Fibroblast of lung (primary cell): ENCODE results near the gene PAGE2B. TPM values are rescaled to one million over a fixed set of nuclear protein-coding genes. Genes with fewer than 3 reads are reported as not detected.
"Not testable (repeated sequence)": the region's sequence is repeated elsewhere in the genome, so short reads cannot be mapped to it uniquely, and the experiment has no call there.

ENCODE experiments used
- DNase-seq, 2 donors: peaks; one replicate each; pipeline versions ENCODE4 v3.0.0 to v3.0.0-alpha.2; 2010; ENCODE audit warnings: low read depth in 2 of 2
- H2AFZ ChIP-seq: 2 replicates; pipeline ENCODE4 v1.5.1; 2012; ENCODE audit warnings: low read length, control low read depth, inconsistent platforms
- H3K27ac ChIP-seq: 2 replicates; pipeline ENCODE4 v1.5.1; 2011; ENCODE audit warnings: low read length, control low read depth; ENCODE audit not compliant: insufficient read depth
- H3K27me3 ChIP-seq: 2 replicates; pipeline ENCODE4 v1.5.1; 2011; ENCODE audit warnings: mild to moderate bottlenecking, low read length; ENCODE audit not compliant: control insufficient read depth, insufficient read depth
- H3K36me3 ChIP-seq: 2 replicates; pipeline ENCODE4 v1.5.1; 2011; ENCODE audit warnings: low read length; ENCODE audit not compliant: control insufficient read depth, insufficient read depth
- H3K4me1 ChIP-seq: 2 replicates; pipeline ENCODE4 v1.5.1; 2011; ENCODE audit warnings: low read length; ENCODE audit not compliant: control insufficient read depth, insufficient read depth; ENCODE audit errors: extremely low read depth
- H3K4me2 ChIP-seq: 2 replicates; pipeline ENCODE4 v1.5.1; 2011; ENCODE audit warnings: low read length, control low read depth; ENCODE audit not compliant: insufficient read depth; ENCODE audit errors: extremely low read depth
- H3K4me3 ChIP-seq, 4 experiments: fragments of 200-600 bp in 1 of 4; sonication (generic) in 1 of 4; replicated peaks in 1 of 4; 2 replicates each; pipeline ENCODE4 v1.5.1; 2011 to 2016; ENCODE audit warnings: low read length in 4 of 4, low read depth in 3 of 4, mild to moderate bottlenecking in 3 of 4, control low read depth in 2 of 4, inconsistent platforms in 1 of 4, mixed read lengths in 1 of 4; ENCODE audit not compliant: insufficient read depth in 1 of 4; ENCODE audit errors: control extremely low read depth in 1 of 4
- H3K79me2 ChIP-seq: 2 replicates; pipeline ENCODE4 v1.5.1; 2012; ENCODE audit warnings: mild to moderate bottlenecking, low read length, inconsistent platforms; ENCODE audit not compliant: control insufficient read depth, insufficient read depth
- H3K9ac ChIP-seq: 2 replicates; pipeline ENCODE4 v1.5.1; 2011; ENCODE audit warnings: mild to moderate bottlenecking, low read length, control low read depth; ENCODE audit not compliant: insufficient read depth
- H3K9me3 ChIP-seq: 2 replicates; pipeline ENCODE4 v1.5.1; 2012; ENCODE audit warnings: low read depth, low read length; ENCODE audit not compliant: control insufficient read depth, insufficient read depth
- H4K20me1 ChIP-seq: 2 replicates; pipeline ENCODE4 v1.5.1; 2011; ENCODE audit warnings: low read length; ENCODE audit not compliant: control insufficient read depth, insufficient read depth; ENCODE audit errors: extremely low read depth
- EZH2 ChIP-seq: IDR thresholded peaks from 2 replicates; pipeline ENCODE4 v1.5.1; 2012; ENCODE audit warnings: low read length, control low read depth, mild to moderate bottlenecking; ENCODE audit errors: missing control alignments
- polyA plus RNA-seq, 2 donors: library from polyadenylated mRNA; depleted of rRNA in 1 of 2; stranded (reverse) in 1 of 2; unstranded in 1 of 2; fragments of >200 nt; gene quantifications; 2 replicates each; pipeline ENCODE4 v1.2.1, GENCODE V29; 2011 to 2012; ENCODE audit warnings: missing spikeins in 1 of 2
- total RNA-seq: library from RNA; depleted of rRNA; stranded (reverse); fragments of >200 nt; gene quantifications from 2 replicates; pipeline ENCODE4 v1.2.1, GENCODE V29; 2014
- TF ChIP-seq, protein P1 (sequence below), 2 donors: IDR thresholded peaks in 1 of 2; conservative IDR thresholded peaks in 1 of 2; 1 replicate in 1 of 2; 2 replicates in 1 of 2; pipeline ENCODE4 v1.5.1; 2011 to 2012; ENCODE audit warnings: low read length in 2 of 2, control low read depth in 1 of 2, inconsistent platforms in 1 of 2, low read depth in 1 of 2, mild to moderate bottlenecking in 1 of 2

Gene PAGE2B
- total and polyA plus RNA-seq, 2 donors (not counting 1 experiment from before 2014, with no cell fraction given): not detected

DNA sequence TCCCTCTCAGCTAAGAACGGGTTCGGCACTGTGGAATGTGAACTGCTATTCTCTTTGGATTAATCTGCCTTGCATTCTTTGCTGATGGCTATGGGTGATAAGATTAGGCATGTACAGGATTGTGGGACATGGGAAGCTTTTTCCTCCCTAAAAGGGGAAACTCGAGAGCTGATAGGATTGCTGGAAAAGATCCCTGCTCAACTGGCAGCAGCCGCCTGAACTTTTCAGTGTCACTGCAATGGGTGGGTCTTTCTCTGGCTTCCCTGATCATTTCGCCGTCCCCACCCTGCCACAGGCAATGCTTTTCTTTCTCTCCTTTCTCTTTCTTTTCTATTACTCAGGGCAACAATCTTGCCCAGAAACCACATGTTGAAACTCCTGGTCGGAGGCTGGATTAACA is 34.5 kb downstream of the PAGE2B start:
- Histone ChIP-seq H3K9ac (no peak overlapping the region), H3K9me3 (no peaks in the 10 kb centered on the region), H3K36me3 (no peaks in the 10 kb centered on the region), H3K27me3 (no peaks in the 10 kb centered on the region), H3K4me3 (no peak overlapping the region), H3K79me2 (no peaks in the 10 kb centered on the region), H3K27ac (no peak overlapping the region), H2AFZ (no peak overlapping the region), H3K4me2 (no peak overlapping the region), H3K4me1 (no peaks in the 10 kb centered on the region), H4K20me1 (no peaks in the 10 kb centered on the region)
- TF ChIP-seq, protein P1, sequence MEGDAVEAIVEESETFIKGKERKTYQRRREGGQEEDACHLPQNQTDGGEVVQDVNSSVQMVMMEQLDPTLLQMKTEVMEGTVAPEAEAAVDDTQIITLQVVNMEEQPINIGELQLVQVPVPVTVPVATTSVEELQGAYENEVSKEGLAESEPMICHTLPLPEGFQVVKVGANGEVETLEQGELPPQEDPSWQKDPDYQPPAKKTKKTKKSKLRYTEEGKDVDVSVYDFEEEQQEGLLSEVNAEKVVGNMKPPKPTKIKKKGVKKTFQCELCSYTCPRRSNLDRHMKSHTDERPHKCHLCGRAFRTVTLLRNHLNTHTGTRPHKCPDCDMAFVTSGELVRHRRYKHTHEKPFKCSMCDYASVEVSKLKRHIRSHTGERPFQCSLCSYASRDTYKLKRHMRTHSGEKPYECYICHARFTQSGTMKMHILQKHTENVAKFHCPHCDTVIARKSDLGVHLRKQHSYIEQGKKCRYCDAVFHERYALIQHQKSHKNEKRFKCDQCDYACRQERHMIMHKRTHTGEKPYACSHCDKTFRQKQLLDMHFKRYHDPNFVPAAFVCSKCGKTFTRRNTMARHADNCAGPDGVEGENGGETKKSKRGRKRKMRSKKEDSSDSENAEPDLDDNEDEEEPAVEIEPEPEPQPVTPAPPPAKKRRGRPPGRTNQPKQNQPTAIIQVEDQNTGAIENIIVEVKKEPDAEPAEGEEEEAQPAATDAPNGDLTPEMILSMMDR (conservative IDR thresholded peaks at IDR 0.05 in 1 of 2, IDR thresholded peaks at IDR 0.05 in 1 of 2; ENCODE audit: low read depth in 1 of 2, low read length in 2 of 2): no peak
- TF ChIP-seq EZH2: no peak
- DNase-seq: no peak

DNA sequence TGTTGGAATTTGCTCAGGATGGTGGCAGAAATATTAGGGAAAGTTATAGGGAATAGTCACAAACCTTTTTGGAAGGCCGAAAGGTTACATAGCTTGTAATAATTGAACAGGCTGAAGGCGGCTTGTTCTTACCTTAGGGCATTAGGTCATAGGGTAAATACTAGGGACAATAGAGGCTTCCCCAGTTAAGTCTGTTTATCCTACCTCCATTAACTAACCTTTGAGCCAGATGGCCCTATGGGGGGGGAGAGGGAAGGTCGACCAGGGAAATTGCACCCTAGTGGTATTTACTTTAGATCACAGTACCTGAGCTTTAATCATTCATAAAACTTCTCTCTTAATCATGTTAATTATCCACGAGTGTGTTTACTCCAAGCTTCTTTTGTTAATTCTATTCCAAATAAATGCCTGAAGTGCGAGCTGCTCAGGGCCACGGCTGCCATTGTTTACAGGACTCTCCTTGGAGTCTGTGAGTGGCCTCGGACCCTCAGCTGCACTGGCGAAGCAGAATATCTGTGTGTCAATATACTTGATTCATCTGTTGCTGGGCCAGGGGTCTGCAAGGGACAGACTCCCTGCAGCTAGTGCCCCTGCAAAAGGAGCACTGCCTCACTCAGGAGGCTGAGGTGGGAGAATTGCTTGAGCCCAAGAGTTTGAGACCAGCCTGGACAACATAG is 36.9 kb downstream of the PAGE2B start:
- H3K4me1 ChIP-seq: no peaks in the 10 kb centered on the region
- no peak overlapping the region for H3K9ac ChIP-seq
- no peaks in the 10 kb centered on the region for H4K20me1 ChIP-seq
- no peaks in the 10 kb centered on the region for H3K9me3 ChIP-seq
- no peak overlapping the region for H2AFZ ChIP-seq
- DNase-seq: no peak
- H3K79me2 ChIP-seq: no peaks in the 10 kb centered on the region
- no peaks in the 10 kb centered on the region for H3K36me3 ChIP-seq
- no peak overlapping the region for H3K4me2 ChIP-seq
- no peak overlapping the region for H3K4me3 ChIP-seq
- no peaks in the 10 kb centered on the region for H3K27me3 ChIP-seq
- no peak for TF ChIP-seq EZH2
- TF ChIP-seq, protein P1 (conservative IDR thresholded peaks at IDR 0.05 in 1 of 2, IDR thresholded peaks at IDR 0.05 in 1 of 2; ENCODE audit: low read depth in 1 of 2, low read length in 2 of 2): no peak
- H3K27ac ChIP-seq: no peak overlapping the region

DNA sequence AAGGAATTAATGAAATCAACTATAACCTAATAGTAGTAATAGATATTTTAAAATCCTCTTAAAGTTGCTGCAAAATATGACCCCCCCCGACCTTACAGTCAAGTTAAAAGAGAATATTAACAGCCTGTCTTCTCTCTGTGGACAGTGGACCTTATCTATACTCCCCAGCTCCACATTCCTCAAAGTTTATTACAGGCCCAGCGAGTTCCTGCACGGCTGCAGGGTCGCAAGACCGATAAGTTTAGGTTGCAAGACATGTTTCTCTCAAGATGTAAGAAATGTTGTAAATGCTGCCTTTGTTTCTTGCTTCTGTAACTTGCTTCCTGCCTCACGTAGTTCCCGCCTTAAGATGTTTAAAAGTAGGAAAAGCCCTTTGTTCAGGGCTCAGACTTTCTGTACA is 41.8 kb downstream of the PAGE2B start:
- H3K4me2 ChIP-seq, H3K79me2 ChIP-seq, H3K27me3 ChIP-seq, H4K20me1 ChIP-seq, H2AFZ ChIP-seq, DNase-seq, H3K9me3 ChIP-seq, H3K4me3 ChIP-seq, H3K36me3 ChIP-seq, H3K9ac ChIP-seq, H3K27ac ChIP-seq, H3K4me1 ChIP-seq: not testable (repeated sequence)
